ENCODE measurements around the gene UBE4B. TPM values are rescaled to one million over a fixed set of nuclear protein-coding genes. Genes with fewer than 3 reads are reported as not detected.

Gene UBE4B
- total RNA-seq, 1 donor from 2014 or later, result 41.8 TPM

DNA sequence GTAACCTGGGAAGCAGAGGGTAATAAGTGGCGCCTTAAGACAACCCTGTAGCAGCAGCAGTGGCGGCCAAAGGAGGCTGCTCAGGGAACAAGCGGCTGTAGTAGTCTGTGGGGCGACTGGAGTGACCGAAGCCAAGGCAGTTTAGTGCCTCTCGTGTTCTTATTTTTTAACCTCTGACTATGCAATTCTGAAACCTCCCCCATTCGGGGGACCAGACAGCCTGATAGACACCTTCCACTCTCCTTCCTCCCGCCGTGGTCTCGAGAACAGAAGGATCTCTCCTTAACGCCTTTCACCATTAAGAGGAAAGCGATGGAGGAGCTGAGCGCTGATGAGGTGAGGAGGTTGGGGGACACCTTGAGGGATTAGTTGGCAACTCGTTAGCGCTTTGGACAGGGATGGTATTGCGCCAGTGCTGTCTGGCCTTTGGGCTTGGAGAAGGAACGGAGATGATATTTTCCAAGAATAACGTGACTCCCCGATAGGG is 644 bp downstream of the UBE4B start:
- DNase-seq (ENCODE audit: low spot score), result peak; percentile 49

- DNase-seq (ENCODE audit: low spot score), result no peak
These were observed 10.0 kb downstream of the UBE4B start for GRCh38 chr1:10042746-10043145.

DNA sequence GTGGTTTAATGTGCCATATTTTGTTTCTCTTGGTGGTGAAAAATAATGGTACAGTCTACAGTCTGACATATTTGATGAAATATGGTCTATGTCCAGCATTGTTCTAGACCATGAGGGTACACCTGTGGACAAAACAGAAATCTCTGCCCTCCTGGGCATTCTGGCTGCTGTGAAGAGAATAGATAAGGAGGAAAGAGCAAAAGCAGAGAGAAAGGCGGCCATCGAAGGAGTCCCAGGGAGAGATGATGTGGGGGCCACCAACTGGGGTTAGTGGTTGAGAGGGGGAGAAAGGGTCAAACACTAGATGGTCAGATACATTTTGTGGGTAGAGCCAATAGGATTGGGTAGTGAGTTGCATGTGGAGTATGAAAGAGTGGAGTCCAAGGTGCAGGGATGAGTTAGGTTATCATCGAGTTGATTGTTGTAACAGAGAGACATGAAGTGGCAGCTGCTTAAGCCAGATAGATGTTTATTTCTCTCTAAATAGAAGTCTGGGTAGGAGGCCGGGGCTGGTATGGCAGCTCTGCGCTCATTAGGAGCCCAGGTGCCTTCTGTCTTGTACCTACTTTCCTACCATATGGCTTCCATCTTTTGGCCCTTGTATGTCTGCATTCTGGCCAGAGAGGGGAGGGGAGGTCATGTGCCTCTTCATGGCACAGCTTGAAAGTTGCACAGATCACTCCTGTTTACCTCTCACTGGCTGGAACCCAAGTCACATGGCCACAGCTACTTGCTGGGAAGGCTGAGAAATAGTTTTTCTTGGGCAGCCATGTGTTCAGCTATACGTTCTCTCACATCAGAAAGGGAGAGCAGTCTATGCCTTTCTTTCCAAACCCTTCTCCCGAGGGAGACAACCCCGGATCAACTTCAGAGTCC is 13.0 kb downstream of the UBE4B start:
- no peak for DNase-seq (ENCODE audit: low spot score)

GRCh38 chr1:10046356-10047085 is 13.8 kb downstream of the UBE4B start:
- DNase-seq (ENCODE audit: low spot score), result no peak

DNA sequence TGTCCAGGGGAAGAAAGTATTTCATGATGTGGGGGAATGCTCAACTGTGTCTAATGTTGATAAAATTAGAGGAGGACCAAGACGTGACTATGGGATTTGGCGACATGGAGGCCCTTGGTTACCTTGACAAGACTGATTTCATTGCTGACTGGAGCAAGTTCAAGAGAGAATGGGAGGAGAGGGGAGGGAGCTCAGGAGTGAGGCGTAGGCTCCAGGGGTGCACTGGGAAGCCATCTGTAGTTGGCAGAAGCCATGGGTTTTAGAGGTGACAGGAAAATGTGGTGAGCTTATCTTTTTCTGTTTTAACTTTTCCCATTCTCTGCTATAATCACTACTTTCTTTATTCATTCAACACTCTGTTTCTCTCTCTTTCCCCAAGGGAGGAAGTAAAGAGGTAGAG is 15.8 kb downstream of the UBE4B start:
- no peak for DNase-seq (ENCODE audit: low spot score)

DNA sequence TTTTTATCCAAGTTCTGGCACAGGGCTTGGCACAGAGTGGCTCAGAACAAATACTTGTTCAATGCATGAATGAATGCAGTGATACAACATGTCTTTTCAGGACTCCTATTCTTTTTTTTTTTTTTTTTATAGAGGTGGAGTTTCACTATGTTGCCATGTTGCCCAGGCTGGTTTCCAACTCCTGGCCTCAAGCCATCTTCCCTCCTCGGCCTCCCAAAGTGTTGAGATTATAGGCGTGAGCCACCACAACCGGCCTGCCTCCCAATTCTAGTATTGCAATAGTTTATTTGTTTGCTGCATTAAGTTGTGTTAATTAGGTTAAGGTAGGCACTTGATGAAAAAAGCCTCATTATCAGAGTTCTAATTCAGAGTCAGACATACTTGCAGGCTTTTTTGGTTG is 17.9 kb downstream of the UBE4B start:
- no peak for DNase-seq (ENCODE audit: low spot score)

DNA sequence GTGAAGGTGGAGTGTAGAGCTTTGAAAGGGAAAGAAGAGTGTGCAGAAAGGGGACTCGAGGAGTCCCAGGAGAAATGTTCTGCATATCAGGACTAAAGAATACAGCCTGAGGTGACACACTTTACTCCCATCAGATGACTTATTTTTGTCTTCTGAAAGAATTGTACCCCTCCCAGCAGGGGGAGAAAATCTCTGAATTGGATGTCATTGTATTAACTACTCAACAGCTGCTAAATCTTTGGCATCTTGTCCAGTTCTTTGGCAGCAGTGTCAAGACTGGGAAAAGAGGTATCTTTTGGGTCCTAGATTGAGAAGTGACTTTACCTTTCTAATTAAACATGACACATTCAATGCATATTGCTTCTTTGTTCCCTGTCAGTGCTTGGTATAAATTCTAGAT is 18.9 kb downstream of the UBE4B start:
- no peak for DNase-seq (ENCODE audit: low spot score)

- DNase-seq (ENCODE audit: low spot score), result no peak
These were observed 19.6 kb downstream of the UBE4B start for GRCh38 chr1:10052347-10052746.

DNA sequence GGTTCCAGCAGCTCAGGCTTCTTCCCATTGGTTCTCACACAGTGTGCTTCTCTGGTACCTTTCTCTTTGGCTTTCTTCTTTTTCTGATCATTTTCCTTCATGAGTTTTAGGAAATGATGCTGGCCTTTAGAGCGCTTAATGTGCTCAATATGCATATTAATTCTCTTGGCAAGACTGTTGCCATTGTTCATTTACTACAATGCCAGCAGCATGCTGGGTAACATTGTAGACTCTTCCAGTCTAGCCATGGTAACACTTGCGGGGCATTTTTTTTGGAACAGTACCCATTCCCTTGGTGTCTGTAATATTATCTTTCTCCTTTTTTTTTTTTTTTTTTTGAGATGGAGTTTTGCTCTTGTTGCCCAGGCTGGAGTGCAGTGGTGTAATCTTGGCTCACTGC is 21.7 kb downstream of the UBE4B start:
- no peak for DNase-seq (ENCODE audit: low spot score)

- DNase-seq (ENCODE audit: low spot score), result no peak
These were observed 23.8 kb downstream of the UBE4B start for GRCh38 chr1:10056599-10056987.

DNA sequence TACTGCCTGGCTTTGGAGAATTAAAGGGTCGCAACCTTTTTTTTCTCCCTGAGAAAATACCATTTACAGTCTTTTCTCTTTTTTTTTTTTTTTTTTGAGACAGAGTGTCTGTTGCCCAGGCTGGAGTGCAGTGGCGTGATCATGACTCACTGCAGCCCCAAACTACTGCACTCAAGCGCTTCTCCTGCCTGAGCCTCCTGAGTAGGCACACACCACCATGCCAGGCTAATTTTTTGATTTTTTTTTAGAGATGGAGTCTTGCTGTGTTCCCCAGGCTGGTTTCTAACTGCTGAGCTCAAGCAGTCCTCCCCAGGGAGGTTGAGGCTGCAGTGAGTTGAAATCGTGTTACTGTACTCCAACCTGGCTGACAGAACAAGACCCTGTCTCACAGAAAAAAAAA is 24.6 kb downstream of the UBE4B start:
- no peak for DNase-seq (ENCODE audit: low spot score)

GRCh38 chr1:10057796-10058195 is 25.0 kb downstream of the UBE4B start:
- DNase-seq (ENCODE audit: low spot score), result no peak

DNA sequence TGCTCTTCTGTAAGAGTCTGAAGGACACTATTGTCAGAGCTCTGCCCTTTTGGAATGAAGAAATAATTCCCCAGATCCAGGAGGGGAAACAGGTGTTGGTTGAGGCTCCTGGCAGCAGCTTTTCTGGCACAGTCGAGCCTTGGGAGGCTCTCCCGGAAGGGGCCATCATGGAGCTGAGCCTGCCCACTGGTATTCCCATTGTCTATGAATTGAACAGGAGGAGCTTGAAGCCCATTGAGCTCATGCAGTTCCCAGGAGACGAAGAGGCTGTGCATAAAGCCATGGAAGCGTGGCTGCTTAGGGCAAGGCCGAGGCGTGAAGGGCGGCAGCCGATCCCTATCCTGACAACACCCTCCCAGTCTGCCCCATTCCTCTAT is 26.6 kb downstream of the UBE4B start:
- DNase-seq (ENCODE audit: low spot score), result no peak

GRCh38 chr1:10060311-10061100 is 27.7 kb downstream of the UBE4B start:
- DNase-seq (ENCODE audit: low spot score), result no peak

- no peak for DNase-seq (ENCODE audit: low spot score)
These were observed 28.5 kb downstream of the UBE4B start for GRCh38 chr1:10061276-10061675.

- no peak for DNase-seq (ENCODE audit: low spot score)
These were observed 31.1 kb downstream of the UBE4B start for GRCh38 chr1:10063878-10064277.

GRCh38 chr1:10064416-10065343 is 31.9 kb downstream of the UBE4B start:
- DNase-seq (ENCODE audit: low spot score), result no peak

DNA sequence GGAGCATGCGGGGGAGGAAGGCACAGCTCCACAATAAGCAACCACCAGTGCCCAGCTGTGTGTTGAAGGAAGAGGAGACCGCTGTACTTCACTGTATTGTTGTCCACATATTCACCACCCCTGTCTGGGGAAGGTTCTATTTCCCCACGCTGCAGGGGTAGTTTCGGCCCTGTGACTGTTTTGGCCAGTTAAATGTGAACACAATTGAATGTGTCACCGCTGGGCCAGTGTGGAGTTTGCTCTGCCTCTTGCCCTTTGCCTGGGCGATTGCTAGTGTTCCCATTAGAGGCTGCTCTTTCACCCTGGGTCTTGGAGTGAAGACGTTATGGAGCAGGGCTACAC is 32.6 kb downstream of the UBE4B start:
- DNase-seq (ENCODE audit: low spot score), result no peak

DNA sequence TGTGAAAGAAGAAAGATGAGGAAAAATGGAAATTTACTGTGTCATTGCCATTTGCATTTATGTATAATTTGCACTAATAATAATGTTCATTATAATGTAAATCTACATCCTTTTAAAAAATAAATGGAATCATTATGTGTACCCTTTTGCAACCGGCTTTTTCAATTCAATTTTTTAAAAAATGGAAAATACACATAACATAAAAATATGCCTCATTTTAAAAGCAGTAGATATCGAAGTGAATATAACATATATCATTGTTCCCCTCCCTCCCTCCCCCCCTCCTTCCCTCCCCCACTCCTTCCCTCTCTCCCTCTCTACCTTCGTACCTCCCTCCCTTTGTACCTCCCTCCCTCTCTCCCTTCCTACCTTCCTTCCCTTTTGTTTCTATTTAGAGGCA is 33.0 kb downstream of the UBE4B start:
- no peak for DNase-seq (ENCODE audit: low spot score)

DNA sequence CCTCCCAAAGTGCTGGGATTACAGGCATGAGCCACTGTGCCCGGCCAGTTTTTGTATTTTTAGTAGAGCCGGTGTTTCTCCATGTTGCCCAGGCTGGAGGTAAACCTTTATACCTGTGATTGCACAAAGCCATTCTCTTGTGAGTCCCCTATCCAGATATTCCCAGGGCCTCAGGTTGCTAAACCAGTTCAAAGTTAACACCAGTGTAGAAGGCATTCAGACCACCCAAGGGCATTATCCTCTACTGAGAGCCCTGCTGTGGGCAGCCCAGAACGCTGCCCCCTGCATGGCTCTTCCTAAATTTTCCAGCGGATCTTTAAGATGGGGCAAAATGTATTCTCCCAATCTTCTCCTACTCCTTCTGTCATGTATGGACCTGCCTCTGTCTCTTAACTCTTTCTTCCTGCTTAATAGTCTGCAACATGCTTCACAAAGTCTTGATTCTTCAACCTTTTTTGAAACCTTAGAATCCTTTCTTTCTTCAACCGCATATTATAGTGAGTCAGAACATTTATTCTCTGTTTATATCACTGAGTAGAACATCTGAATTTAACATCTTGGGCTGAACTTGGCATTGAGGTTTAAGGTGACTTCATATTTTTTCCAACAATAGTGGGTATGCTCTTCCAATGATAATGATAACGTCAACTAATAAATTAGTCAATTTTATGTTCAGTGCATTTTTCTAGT is 36.0 kb downstream of the UBE4B start:
- no peak for DNase-seq (ENCODE audit: low spot score)

DNA sequence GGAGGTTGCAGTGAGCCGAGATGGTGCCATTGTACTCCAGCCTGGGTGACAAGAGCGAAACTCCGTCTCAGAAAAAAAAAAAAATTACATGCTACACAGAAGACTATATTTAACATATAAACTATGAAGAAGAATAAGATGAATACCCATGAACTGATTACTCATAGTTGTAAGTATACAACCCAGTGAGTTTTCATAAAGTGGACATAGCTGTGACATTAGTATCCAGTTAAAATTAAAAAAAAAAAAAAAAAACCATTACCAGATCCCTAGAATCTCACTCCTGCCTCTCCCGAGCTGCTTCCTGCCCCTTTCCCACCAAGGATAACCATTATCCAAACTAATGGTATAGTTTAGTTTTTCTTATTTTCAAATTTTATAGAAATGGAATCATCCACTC is 37.4 kb downstream of the UBE4B start:
- no peak for DNase-seq (ENCODE audit: low spot score)
